ENCODE measurements around the gene PARD3B. TPM values are rescaled to one million over a fixed set of nuclear protein-coding genes. Genes with fewer than 3 reads are reported as not detected.

PARD3B gene
- polyA plus RNA-seq, 4 donors, result 35.7 to 40.4 (median 37.9) TPM

DNA sequence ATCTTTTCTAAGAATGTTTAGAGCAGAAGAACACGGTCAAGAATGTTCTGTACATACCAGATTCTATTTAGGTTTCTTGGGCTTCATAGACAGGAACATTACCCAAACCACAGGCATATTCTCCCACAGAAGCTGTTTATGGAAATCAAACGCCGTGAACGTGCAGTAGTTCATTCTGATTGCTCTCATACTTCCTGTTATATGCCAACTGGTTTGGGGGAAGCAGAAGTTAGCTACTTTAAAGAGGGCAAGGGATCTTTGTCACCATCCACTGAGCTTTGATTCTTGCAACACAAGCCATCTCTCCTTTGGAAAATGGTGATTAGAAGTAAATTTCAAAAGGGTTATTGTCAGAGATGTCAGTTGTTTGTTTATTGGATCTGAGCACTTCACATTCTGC is 954.8 kb downstream of the PARD3B start:
- no peak for DNase-seq (ENCODE audit: low read depth in 4 of 4, low spot score in 3 of 4)

- no peak for DNase-seq (ENCODE audit: low read depth in 4 of 4, low spot score in 3 of 4)
Measured at GRCh38 chr2:205500951-205501350, 955.7 kb downstream of the PARD3B start.

- DNase-seq (ENCODE audit: low read depth in 4 of 4, low spot score in 3 of 4), result no peak
Measured at GRCh38 chr2:205501826-205502225, 956.6 kb downstream of the PARD3B start.

GRCh38 chr2:205505371-205505770 is 960.1 kb downstream of the PARD3B start:
- no peak for DNase-seq (ENCODE audit: low read depth in 4 of 4, low spot score in 3 of 4)

DNA sequence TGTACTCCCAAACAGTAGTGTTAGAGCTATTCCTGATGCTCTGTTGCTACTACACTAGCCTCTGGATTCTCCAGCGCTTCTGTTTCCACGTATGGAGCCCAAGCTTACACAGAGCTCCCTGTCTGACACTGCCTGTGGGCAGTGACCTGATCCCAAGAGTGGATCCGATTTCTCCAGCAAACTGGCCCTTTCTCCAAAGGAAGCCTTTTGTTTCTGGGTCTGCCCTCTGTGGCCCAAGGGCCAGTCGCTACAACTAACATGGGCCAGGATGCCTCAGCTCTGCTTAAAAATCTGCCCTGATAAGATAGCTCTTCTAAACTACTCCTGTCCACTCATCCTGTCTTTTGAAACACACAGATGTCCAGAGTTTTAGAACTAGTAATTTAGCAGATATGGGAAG is 964.4 kb downstream of the PARD3B start:
- no peak for DNase-seq (ENCODE audit: low read depth in 4 of 4, low spot score in 3 of 4)

GRCh38 chr2:205510345-205510744 is 965.1 kb downstream of the PARD3B start:
- DNase-seq (ENCODE audit: low read depth in 4 of 4, low spot score in 3 of 4), result no peak

DNA sequence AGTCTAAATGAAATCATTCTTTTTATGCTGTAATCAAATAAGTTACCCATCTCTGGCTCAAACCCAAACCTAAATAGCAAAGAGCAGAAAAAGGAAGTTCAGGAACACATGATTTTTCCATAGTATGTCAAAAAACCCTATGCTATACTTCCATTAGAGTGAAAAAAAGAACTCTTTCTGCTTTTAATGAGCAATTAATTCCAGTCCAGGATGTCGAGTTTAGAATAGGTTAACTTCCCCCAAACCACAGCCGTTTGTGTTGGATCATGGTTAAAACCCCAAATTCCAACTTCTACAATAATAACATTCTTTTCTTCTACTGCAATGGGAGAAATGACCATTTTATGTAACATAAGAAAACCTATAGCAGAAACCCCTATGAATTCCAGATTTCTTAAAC is 965.9 kb downstream of the PARD3B start:
- no peak for DNase-seq (ENCODE audit: low read depth in 4 of 4, low spot score in 3 of 4)

DNA sequence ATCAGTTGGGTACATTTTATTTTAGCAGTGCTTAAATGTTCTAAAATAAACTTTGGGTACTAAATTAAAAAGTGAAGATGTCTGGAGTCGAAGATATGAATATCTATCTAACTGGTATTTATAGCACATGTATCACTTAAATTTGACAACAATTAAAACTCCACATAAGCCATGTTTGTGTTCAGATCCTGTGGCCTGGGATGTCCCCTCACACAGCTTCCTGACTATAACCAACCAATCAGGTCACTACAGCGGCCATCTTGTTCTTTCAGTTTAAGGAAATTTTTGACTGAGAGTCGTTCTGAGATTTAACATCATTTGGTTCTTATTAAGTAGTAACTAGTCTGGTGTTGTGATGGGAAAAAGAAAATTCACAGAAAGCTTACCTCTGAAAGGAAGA is 966.4 kb downstream of the PARD3B start:
- no peak for DNase-seq (ENCODE audit: low read depth in 4 of 4, low spot score in 3 of 4)

GRCh38 chr2:205520311-205520710 is 975.0 kb downstream of the PARD3B start:
- no peak for DNase-seq (ENCODE audit: low read depth in 4 of 4, low spot score in 3 of 4)

- DNase-seq (ENCODE audit: low read depth in 4 of 4, low spot score in 3 of 4), result no peak
Measured at GRCh38 chr2:205524656-205525055, 979.4 kb downstream of the PARD3B start.

GRCh38 chr2:205527801-205528200 is 982.5 kb downstream of the PARD3B start:
- no peak for DNase-seq (ENCODE audit: low read depth in 4 of 4, low spot score in 3 of 4)

DNA sequence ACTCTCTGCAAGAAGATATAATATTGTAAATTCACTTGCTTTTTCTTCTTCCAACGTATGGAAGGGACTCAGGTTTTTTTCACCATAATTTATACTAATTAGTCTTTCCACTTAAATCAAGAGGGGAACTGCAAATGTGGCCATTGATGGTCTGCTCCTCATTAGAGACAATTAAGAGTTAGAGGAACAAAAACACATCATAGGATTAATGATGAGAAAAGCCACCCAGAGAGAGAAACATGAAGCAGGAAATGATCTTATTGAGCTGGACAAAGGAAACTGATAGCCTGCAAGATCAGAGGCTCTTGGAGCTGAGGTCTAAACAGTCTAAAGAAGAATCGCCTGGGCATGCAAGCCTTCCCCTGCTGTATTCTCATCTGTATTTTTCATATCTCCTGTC is 985.8 kb downstream of the PARD3B start:
- DNase-seq (ENCODE audit: low read depth in 4 of 4, low spot score in 3 of 4), result no peak

GRCh38 chr2:205531489-205532148 is 986.3 kb downstream of the PARD3B start:
- DNase-seq (ENCODE audit: low read depth in 4 of 4, low spot score in 3 of 4), result no peak

DNA sequence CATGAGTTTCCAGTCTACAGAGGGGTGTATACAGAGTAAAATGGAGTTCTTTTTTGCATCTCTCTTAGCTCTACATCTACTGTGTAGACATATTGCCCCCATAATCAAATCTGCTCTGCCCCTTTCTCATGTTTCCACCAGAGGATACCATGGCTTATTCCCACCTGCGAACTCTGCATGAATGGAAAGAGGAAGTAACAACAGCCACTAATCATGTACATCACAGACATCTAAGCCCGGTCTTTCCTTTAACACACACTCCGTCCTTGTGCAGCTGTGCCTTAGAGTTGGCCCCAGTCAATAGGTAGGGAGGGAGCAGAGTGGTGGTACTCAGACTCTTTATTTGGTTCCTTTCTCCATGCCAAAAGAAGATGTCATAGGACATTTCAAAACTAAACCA is 989.7 kb downstream of the PARD3B start:
- no peak for DNase-seq (ENCODE audit: low read depth in 4 of 4, low spot score in 3 of 4)

GRCh38 chr2:205539603-205540002 is 994.3 kb downstream of the PARD3B start:
- DNase-seq (ENCODE audit: low read depth in 4 of 4, low spot score in 3 of 4), result no peak

GRCh38 chr2:205540036-205540435 is 994.8 kb downstream of the PARD3B start:
- DNase-seq (ENCODE audit: low read depth in 4 of 4, low spot score in 3 of 4), result no peak

- no peak for DNase-seq (ENCODE audit: low read depth in 4 of 4, low spot score in 3 of 4)
Measured at GRCh38 chr2:205543262-205543843, 998.1 kb downstream of the PARD3B start.

GRCh38 chr2:205543937-205544702 is 998.8 kb downstream of the PARD3B start:
- DNase-seq (ENCODE audit: low read depth in 4 of 4, low spot score in 3 of 4), result no peak

- DNase-seq (ENCODE audit: low read depth in 4 of 4, low spot score in 3 of 4), result no peak
Measured at GRCh38 chr2:205545971-205546816, 1000.9 kb downstream of the PARD3B start.

- no peak for DNase-seq (ENCODE audit: low read depth in 4 of 4, low spot score in 3 of 4)
Measured at GRCh38 chr2:205555566-205556230, 1010.4 kb downstream of the PARD3B start.
